Endothelial cell of umbilical vein (primary cell): Measurements from ENCODE around the gene RAP1GAP. TPM values are rescaled to one million over a fixed set of nuclear protein-coding genes. Genes with fewer than 3 reads are reported as not detected.

Source experiments
- BruUV-seq: library from RNA; stranded (reverse); fragments of 400-500 nt; replicated peaks from 2 replicates; lab custom pipeline; 2021; lab: Mats Ljungman, UMichigan
- CTCF ChIA-PET: fragments of 300-600, 350-600 bp; sonication (Branson Sonifier 250); formaldehyde crosslinking; loops from one replicate; lab custom pipeline; 2021; ENCODE audit warnings: antibody characterized with exemption, inconsistent platforms; lab: Charles Lee
- POLR2A ChIA-PET: fragments of 300-600, 350-600 bp; sonication (Branson Sonifier 250); formaldehyde crosslinking; loops from one replicate; lab custom pipeline; 2021; ENCODE audit warnings: antibody characterized with exemption, inconsistent platforms; lab: Charles Lee
- DNase-seq: peaks from one replicate; pipeline ENCODE4 v3.0.0-alpha.2; 2011; ENCODE audit warnings: low read depth, low spot score
- FAIRE-seq: peaks from 2 replicates; lab custom pipeline; 2011; peaks lifted over from hg19 to GRCh38; lab: Jason Lieb, UNC
- H2AFZ ChIP-seq: 2 replicates; pipeline ENCODE4 v1.6.0; 2012; ENCODE audit warnings: low read depth, low read length, control low read depth, inconsistent platforms
- H3K27ac ChIP-seq: 2 replicates; pipeline ENCODE4 v1.5.1; 2011; ENCODE audit warnings: low read depth, mild to moderate bottlenecking, control low read depth, low read length, moderate library complexity; ENCODE audit not compliant: insufficient read depth
- H3K27me3 ChIP-seq, 2 experiments: 2 replicates each; pipeline versions ENCODE4 v1.6.0 to v1.6.1; 2011; ENCODE audit warnings: low read length in 2 of 2, mixed read lengths in 1 of 2; ENCODE audit not compliant: control insufficient read depth in 2 of 2, insufficient read depth in 2 of 2
- H3K36me3 ChIP-seq, 2 experiments: 2 replicates in 1 of 2; 3 replicates in 1 of 2; pipeline ENCODE4 v1.5.1; 2011; ENCODE audit warnings: low read length in 2 of 2, mild to moderate bottlenecking in 1 of 2, moderate library complexity in 1 of 2; ENCODE audit not compliant: control insufficient read depth in 2 of 2, insufficient read depth in 2 of 2; ENCODE audit errors: extremely low read depth in 1 of 2
- H3K4me1 ChIP-seq: 3 replicates; pipeline ENCODE4 v1.5.1; 2011; ENCODE audit warnings: mild to moderate bottlenecking, low read length; ENCODE audit not compliant: control insufficient read depth, insufficient read depth; ENCODE audit errors: extremely low read depth
- H3K4me2 ChIP-seq: 2 replicates; pipeline ENCODE4 v1.6.1; 2011; ENCODE audit warnings: low read length, control low read depth, mixed read lengths; ENCODE audit not compliant: insufficient read depth
- H3K4me3 ChIP-seq, 3 experiments: fragments of 200-600 bp in 1 of 3; sonication (generic), shearing (Covaris generic) in 1 of 3; replicated peaks in 1 of 3; 2 replicates each; pipeline ENCODE4 v1.5.1; 2011 to 2016; ENCODE audit warnings: control low read depth in 3 of 3, low read length in 3 of 3, mild to moderate bottlenecking in 2 of 3, inconsistent platforms in 1 of 3, low read depth in 1 of 3, moderate library complexity in 1 of 3; ENCODE audit not compliant: insufficient read depth in 1 of 3
- H3K79me2 ChIP-seq: 2 replicates; pipeline ENCODE4 v1.6.0; 2012; ENCODE audit warnings: low read length, inconsistent platforms; ENCODE audit not compliant: control insufficient read depth, insufficient read depth
- H3K9ac ChIP-seq: replicated peaks from 2 replicates; pipeline ENCODE3; 2011; ENCODE audit warnings: low read length, control low read depth; ENCODE audit not compliant: insufficient read depth; ENCODE audit errors: extremely low read depth
- H3K9me1 ChIP-seq: replicated peaks from 3 replicates; pipeline ENCODE4 v1.6.0; 2011; ENCODE audit warnings: mild to moderate bottlenecking, low read length; ENCODE audit not compliant: control insufficient read depth, insufficient read depth; ENCODE audit errors: extremely low read depth
- H3K9me3 ChIP-seq: replicated peaks from 2 replicates; pipeline ENCODE4 v1.5.1; 2012; ENCODE audit warnings: low read length, inconsistent platforms; ENCODE audit not compliant: control insufficient read depth, insufficient read depth
- H4K20me1 ChIP-seq: replicated peaks from 2 replicates; pipeline ENCODE3; 2011; ENCODE audit warnings: mild to moderate bottlenecking, low read length; ENCODE audit not compliant: control insufficient read depth, insufficient read depth; ENCODE audit errors: extremely low read depth
- CTCF ChIP-seq, 2 donors: IDR thresholded peaks; 1 replicate in 1 of 2; 2 replicates in 1 of 2; pipeline ENCODE4 v1.5.1; 2011; ENCODE audit warnings: low read length in 2 of 2, mild to moderate bottlenecking in 2 of 2, moderate library complexity in 2 of 2, control low read depth in 1 of 2, inconsistent platforms in 1 of 2, low read depth in 1 of 2; ENCODE audit not compliant: insufficient read depth in 1 of 2; ENCODE audit errors: extremely low read depth in 1 of 2
- EZH2 ChIP-seq: IDR thresholded peaks from 2 replicates; pipeline ENCODE4 v1.6.1; 2012; ENCODE audit warnings: borderline replicate concordance, low read depth, mild to moderate bottlenecking, moderate library complexity, low read length, inconsistent platforms; ENCODE audit not compliant: severe bottlenecking
- FOS ChIP-seq: IDR thresholded peaks from 2 replicates; pipeline ENCODE4 v1.6.1; 2011; ENCODE audit warnings: mild to moderate bottlenecking, low read length, moderate library complexity, borderline replicate concordance; ENCODE audit not compliant: insufficient read depth
- GATA2 ChIP-seq: IDR thresholded peaks from 2 replicates; pipeline ENCODE4 v1.7.0; 2011; ENCODE audit warnings: low read depth, mild to moderate bottlenecking, moderate library complexity, mixed read lengths, low read length; ENCODE audit not compliant: insufficient read length, insufficient read depth
- JUN ChIP-seq: IDR thresholded peaks from 2 replicates; pipeline ENCODE4 v1.6.1; 2011; ENCODE audit warnings: borderline replicate concordance, low read depth; ENCODE audit not compliant: insufficient read length, insufficient read depth
- MAX ChIP-seq: IDR thresholded peaks from 2 replicates; pipeline ENCODE4 v1.6.1; 2011; ENCODE audit not compliant: insufficient read depth, insufficient read length
- MYC ChIP-seq: IDR thresholded peaks from one replicate; pipeline ENCODE4 v1.6.1; 2011; ENCODE audit warnings: mild to moderate bottlenecking, low read depth, low read length
- POLR2A ChIP-seq: IDR thresholded peaks from 2 replicates; pipeline ENCODE4 v1.6.1; 2012; ENCODE audit warnings: low read depth, mild to moderate bottlenecking, control low read depth, low read length
- POLR2AphosphoS5 ChIP-seq: IDR thresholded peaks from 2 replicates; pipeline ENCODE4 v1.6.1; 2012; ENCODE audit warnings: low read depth, mild to moderate bottlenecking, control low read depth, low read length, moderate library complexity; ENCODE audit not compliant: insufficient read depth
- dilution Hi-C: fragments of 300-500 bp; cut with MboI; formaldehyde crosslinking; loops from one replicate; pipeline ENCODE4 v1.15.0; 2019; ENCODE audit warnings: low sequenced_read_pairs; ENCODE audit not compliant: extremely low pct_ligation_motif_present
- intact Hi-C: fragments of 100-400 bp; cut with micrococcal nuclease; formaldehyde crosslinking; loops from one replicate; pipeline ENCODE4 v1.10.0; 2022
- polyA plus RNA-seq, 4 experiments: library from polyadenylated mRNA; depleted of rRNA in 3 of 4; stranded (reverse) in 3 of 4; unstranded in 1 of 4; fragments of >200 nt; gene quantifications; 2 replicates each; pipeline versions ENCODE4 v1.2.1 to v1.2.3, GENCODE V29; 2011 to 2012; ENCODE audit warnings: missing spikeins in 1 of 4
- total RNA-seq: library from RNA; stranded (reverse); gene quantifications from 2 replicates; pipeline ENCODE4 v1.2.3, GENCODE V29; 2021

The RAP1GAP gene
- total and polyA plus RNA-seq, 2 donors (not counting 3 experiments of a cell fraction or from before 2014, with no cell fraction given) = 0.07 to 0.20 TPM

GRCh38 chr1:21649315-21649714, 19.8 kb downstream of the RAP1GAP start:
- H3K9ac ChIP-seq = no peak overlapping the region
- no peak overlapping the region for H3K27ac ChIP-seq
- H3K4me3 ChIP-seq = no peak overlapping the region
- ChIA-PET POLR2A (no interaction called here), CTCF (interaction anchor here (1.1 to 7.2 kb wide), 3 partner anchors 8 to 279 kb away, joined by 3 to 34 read pairs (median 5); no protein-coding TSS in a partner anchor)
- TF ChIP-seq MYC (no peak), CTCF (IDR thresholded peaks at IDR 0.05; ENCODE audit: extremely low read depth in 1 of 2, insufficient read depth in 1 of 2, low read depth in 1 of 2, low read length in 2 of 2) (no peak), EZH2 (no peak), FOS (no peak), POLR2A (no peak), MAX (no peak), GATA2 (no peak), POLR2AphosphoS5 (no peak), JUN (no peak)
- H2AFZ ChIP-seq = no peak overlapping the region
- H4K20me1 ChIP-seq = no peaks in the 10 kb centered on the region
- H3K27me3 ChIP-seq = peaks cover 16 to 20% of the 10 kb centered on the region in 2 experiments
- no peaks in the 10 kb centered on the region for H3K9me3 ChIP-seq
- H3K4me1 ChIP-seq = peaks cover 3% of the 10 kb centered on the region
- no peak for DNase-seq
- intact Hi-C loops = no loop called here
- H3K36me3 ChIP-seq = no peaks in the 10 kb centered on the region
- no peak for FAIRE-seq
- H3K4me2 ChIP-seq = no peak overlapping the region
- H3K9me1 ChIP-seq = no peaks in the 10 kb centered on the region
- dilution Hi-C loops = no loop called here
- no peaks in the 10 kb centered on the region for H3K79me2 ChIP-seq
- no TSS peak for BruUV-seq
